Stimulated activated CD4-positive, alpha-beta T cell treated with anti-CD3 and anti-CD28 coated beads, Interleukin-12 subunit alpha, Interleukin-12 subunit beta, amount 100 ng/mL, for 4 hours (primary cell): ENCODE measurements around the gene RAB27A.
"Not testable (repeated sequence)": the region's sequence is repeated elsewhere in the genome, so short reads cannot be mapped to it uniquely, and the experiment has no call there.

Experiments used
- DNase-seq: peaks from one replicate; pipeline ENCODE4 v3.0.0-alpha.2; 2020

Gene RAB27A

GRCh38 chr15:55289746-55290527 lies at the start of gene RAB27A:
RAB27A (minus strand) TSS chr15:55289813; CDS start chr15:55234934, 54,879 bp downstream.
- peak; percentile 74 for DNase-seq

- no peak for DNase-seq
These were observed 47.5 kb upstream of the RAB27A start for GRCh38 chr15:55337160-55337559.

GRCh38 chr15:55334997-55335396 lies 45.4 kb upstream of the RAB27A start:
- no peak for DNase-seq

GRCh38 chr15:55334371-55334770 lies 44.8 kb upstream of the RAB27A start:
- DNase-seq, result no peak

GRCh38 chr15:55327387-55327786 lies 37.8 kb upstream of the RAB27A start:
- DNase-seq, result no peak

- DNase-seq, result no peak
These were observed 32.9 kb upstream of the RAB27A start for GRCh38 chr15:55322467-55322866.

GRCh38 chr15:55320963-55321362 lies 31.4 kb upstream of the RAB27A start:
- DNase-seq, result no peak

GRCh38 chr15:55320238-55320550 lies 30.6 kb upstream of the RAB27A start:
- no peak for DNase-seq

- DNase-seq, result no peak
These were observed 30.1 kb upstream of the RAB27A start for GRCh38 chr15:55319537-55320237.

- peak; percentile 67 for DNase-seq
These were observed 29.2 kb upstream of the RAB27A start, which contains the start of the genes PIGB and PIGBOS1 for GRCh38 chr15:55318588-55319494. PIGB (plus strand) TSS chr15:55319222; CDS start chr15:55319251, 29 bp downstream. PIGBOS1 (minus strand) TSS chr15:55319123; CDS start chr15:55317792, 1,331 bp downstream.

GRCh38 chr15:55302801-55303200 lies 13.2 kb upstream of the RAB27A start:
- DNase-seq, result not testable (repeated sequence)

GRCh38 chr15:55297315-55297714 lies 7.7 kb upstream of the RAB27A start:
- no peak for DNase-seq

- DNase-seq, result peak; percentile 84
These were observed 980 bp upstream of the RAB27A start for GRCh38 chr15:55290528-55291057.

- peak; percentile 37 for DNase-seq
These were observed 435 bp downstream of the RAB27A start for GRCh38 chr15:55289011-55289745.

- DNase-seq, result no peak
These were observed 1.5 kb downstream of the RAB27A start for GRCh38 chr15:55288006-55288717.

GRCh38 chr15:55286442-55287189 lies 3.0 kb downstream of the RAB27A start:
- DNase-seq, result not testable (repeated sequence)

GRCh38 chr15:55284426-55284825 lies 5.2 kb downstream of the RAB27A start:
- no peak for DNase-seq

- DNase-seq, result no peak
These were observed 6.0 kb downstream of the RAB27A start for GRCh38 chr15:55283379-55284147.

- no peak for DNase-seq
These were observed 7.3 kb downstream of the RAB27A start for GRCh38 chr15:55282284-55282833.
